ENCODE measurements around the gene MBD2.
"Not testable (repeated sequence)": the region's sequence is repeated elsewhere in the genome, so short reads cannot be mapped to it uniquely, and the experiment has no call there.

Gene MBD2

DNA sequence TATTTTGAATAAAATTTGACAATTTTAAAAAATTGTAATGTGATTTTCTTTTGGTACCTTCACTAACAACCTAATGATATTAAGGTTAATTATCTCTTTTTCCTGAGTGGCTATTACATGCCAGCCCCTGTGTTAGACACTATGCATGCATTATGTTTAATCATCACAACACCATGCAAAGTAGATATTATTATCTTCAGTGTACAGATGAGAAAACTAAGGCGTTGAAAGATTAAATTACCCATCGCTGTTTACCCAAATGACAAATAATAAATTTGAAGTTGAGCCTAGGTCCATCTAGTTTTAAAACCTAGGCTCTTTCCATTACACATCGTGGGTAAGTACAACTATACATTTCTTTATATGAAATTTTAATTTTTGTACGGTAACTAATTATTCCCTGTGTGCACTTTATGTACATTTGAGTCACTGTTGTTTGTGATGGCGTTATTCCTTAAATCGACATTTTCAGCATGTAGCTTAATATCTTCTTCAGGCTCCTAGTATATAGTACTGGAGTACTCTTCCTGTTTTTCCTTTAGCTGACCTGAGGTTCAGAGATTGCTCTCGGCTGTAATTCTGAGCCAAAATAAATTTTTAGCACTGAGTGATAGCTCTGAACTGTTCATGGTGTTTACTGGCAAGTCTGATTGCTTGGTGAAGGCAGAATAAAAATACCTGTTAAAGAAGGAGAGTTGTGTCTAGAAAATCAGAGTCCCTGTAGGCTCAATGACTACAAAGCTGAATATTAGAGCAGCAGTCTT lies 13.9 kb upstream of the MBD2 start:
- H3K4me3 ChIP-seq (ENCODE audit: low read depth, low read length): no peak overlapping the region

- H3K4me3 ChIP-seq (ENCODE audit: low read depth, low read length): no peak overlapping the region
These were observed 11.4 kb upstream of the MBD2 start for GRCh38 chr18:54235871-54236270.

DNA sequence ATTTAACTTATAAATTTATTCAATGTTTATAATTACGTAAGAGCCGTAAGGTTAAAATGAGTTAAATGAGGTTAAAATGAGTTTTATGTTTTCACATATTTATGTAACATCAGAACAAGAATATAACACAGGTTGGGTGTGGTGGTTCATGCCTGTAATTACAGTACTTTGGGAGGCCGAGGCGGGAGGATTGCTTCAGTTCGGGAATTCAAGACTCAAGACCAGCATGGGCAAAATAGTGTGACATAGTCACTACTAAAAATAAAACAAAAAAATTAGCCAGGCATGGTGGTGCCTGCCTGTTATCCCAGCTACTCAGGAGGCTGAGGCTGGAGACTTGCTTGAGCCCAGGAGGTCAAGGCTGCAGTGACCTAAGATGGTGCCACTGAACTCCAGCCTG lies 9.3 kb upstream of the MBD2 start:
- H3K4me3 ChIP-seq (ENCODE audit: low read depth, low read length): no peak overlapping the region

GRCh38 chr18:54233228-54233625 lies 8.8 kb upstream of the MBD2 start:
- H3K4me3 ChIP-seq (ENCODE audit: low read depth, low read length): no peak overlapping the region

GRCh38 chr18:54232485-54233227 lies 8.2 kb upstream of the MBD2 start:
- no peak overlapping the region for H3K4me3 ChIP-seq (ENCODE audit: low read depth, low read length)

- no peak overlapping the region for H3K4me3 ChIP-seq (ENCODE audit: low read depth, low read length)
These were observed 5.1 kb upstream of the MBD2 start for GRCh38 chr18:54229421-54230059.

GRCh38 chr18:54228364-54228763 lies 3.9 kb upstream of the MBD2 start:
- H3K4me3 ChIP-seq (ENCODE audit: low read depth, low read length): no peak overlapping the region

- H3K4me3 ChIP-seq (ENCODE audit: low read depth, low read length): peak overlapping the region; percentile 65
These were observed 764 bp downstream of the MBD2 start for GRCh38 chr18:54223568-54224241.

- peak overlapping the region; percentile 65 for H3K4me3 ChIP-seq (ENCODE audit: low read depth, low read length)
These were observed 1.4 kb downstream of the MBD2 start for GRCh38 chr18:54222922-54223567.

DNA sequence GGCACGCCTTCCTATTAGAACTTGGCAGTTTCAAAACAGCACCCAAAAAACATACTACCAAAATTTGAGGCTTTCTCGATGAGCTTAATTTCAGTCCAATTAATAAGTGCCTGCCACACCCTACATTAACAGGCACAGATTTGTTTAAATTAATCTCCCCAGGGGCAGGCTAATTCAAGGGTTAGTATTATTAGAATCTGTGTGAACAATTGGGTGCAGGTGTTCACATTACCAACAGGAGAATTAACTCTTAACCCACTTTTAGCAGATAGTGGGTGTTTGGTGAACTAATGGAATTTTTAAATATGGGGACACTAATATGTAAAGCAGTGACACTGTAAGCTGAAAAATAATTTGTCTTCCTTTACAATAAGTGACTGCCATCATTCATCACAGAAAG lies 4.1 kb downstream of the MBD2 start:
- H3K4me3 ChIP-seq (ENCODE audit: low read depth, low read length): no peak overlapping the region

DNA sequence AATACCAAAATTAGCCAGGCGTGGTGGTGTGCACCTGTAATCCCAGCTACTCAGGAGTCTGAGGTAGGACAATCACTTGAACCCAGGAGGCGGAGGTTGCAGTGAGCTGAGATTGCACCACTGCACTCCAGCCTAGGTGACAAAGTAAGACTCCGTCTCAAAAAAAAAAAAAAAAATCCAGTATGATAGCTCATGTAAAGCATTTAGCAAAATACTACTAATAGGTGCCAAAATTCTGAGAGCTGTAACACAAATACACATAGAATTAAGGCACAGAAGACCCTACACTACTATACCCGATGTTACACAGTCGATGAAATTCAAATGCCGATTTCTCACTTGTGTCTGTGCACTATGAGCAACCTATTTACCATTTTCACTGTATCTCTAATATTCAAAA lies 5.7 kb downstream of the MBD2 start:
- H3K4me3 ChIP-seq (ENCODE audit: low read depth, low read length): not testable (repeated sequence)

- no peak overlapping the region for H3K4me3 ChIP-seq (ENCODE audit: low read depth, low read length)
These were observed 6.2 kb downstream of the MBD2 start for GRCh38 chr18:54218299-54218698.

- H3K4me3 ChIP-seq (ENCODE audit: low read depth, low read length): no peak overlapping the region
These were observed 6.8 kb downstream of the MBD2 start for GRCh38 chr18:54217624-54218023.

DNA sequence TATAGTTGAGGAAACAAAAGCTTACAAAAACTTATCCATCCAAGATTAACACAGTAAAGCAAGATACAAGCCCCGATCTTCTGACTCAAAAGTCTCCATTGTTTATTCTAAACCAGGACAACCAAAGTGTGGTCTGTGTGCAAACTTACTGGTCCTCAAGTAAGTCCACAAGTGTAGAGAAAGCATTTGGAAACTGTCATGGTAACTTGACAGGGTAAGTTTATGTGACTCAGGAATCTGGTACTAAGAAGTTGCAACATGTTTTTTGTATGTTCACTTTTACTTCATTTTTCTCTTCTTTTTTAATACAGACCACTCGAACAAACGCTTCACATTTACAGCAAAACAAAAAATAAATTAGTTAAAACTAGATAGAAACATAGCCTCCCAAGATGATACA lies 9.4 kb downstream of the MBD2 start:
- H3K4me3 ChIP-seq (ENCODE audit: low read depth, low read length): no peak overlapping the region

DNA sequence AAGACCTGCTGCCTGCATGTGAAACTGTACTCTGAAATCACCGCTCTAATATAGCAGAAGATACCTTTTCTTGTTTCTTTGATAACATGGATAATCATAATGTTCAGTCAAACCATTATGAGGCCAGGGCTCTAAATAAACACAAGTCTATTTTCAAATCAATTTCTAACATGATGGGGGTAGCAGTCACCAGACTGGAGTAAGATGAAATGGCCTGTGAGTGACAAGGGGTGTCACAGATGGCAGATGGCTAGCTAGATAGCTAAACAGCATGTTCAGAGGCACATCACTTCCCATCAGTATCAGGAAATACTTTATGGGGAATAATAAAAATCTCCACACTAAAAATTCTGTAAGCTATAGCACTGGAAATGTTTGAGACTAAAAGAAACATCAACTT lies 14.0 kb downstream of the MBD2 start:
- H3K4me3 ChIP-seq (ENCODE audit: low read depth, low read length): no peak overlapping the region

DNA sequence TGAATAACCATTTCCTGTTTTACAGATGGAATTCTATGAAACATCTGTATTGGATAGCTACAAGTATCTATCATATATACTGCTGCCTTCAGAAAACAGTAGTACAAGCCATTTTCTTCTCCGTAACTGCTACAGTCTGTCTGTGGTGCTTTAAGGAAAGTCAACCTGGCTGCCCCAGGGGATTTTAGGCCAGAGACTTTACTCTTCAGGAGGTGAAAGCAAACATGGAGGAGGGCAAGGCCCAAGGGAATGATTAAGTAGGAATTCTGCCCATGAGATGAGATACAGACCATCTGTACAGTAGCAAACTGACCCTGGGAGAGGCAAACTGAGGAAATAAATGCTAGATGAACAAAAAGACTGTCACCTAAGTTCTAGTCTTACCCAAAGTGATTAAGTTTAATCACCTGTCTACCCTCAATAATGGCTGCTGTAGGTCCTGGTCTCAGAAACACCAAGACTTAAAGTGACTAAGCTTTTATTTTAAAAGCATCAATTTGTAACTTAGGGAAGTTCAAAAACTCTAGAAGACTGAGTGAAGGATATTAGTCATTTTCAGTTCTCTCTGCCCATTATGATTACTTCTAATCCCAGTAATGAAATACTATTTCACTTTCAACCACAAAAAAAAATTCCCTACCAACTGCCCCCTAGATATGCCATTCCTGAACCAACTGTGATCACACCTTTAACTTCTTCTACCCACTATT lies 14.8 kb downstream of the MBD2 start:
- H3K4me3 ChIP-seq (ENCODE audit: low read depth, low read length): no peak overlapping the region

DNA sequence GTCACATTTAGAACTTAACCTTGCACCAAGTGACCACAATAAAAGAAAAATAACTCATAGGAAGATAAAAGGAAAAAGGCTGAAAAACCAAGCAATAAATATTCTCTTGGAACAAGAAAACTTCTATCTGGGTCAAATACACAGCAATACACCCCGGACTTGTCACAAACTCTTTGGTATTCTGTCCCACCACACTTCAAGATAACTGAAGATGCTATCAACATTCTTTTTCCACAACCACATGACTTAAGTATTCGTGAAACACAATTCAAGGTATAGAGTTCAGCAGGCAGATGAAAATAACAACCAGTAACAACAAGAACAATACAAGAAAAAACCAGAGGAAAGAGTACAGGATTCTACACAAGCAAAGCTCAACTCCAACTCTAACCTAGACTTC lies 18.0 kb downstream of the MBD2 start:
- no peak overlapping the region for H3K4me3 ChIP-seq (ENCODE audit: low read depth, low read length)

DNA sequence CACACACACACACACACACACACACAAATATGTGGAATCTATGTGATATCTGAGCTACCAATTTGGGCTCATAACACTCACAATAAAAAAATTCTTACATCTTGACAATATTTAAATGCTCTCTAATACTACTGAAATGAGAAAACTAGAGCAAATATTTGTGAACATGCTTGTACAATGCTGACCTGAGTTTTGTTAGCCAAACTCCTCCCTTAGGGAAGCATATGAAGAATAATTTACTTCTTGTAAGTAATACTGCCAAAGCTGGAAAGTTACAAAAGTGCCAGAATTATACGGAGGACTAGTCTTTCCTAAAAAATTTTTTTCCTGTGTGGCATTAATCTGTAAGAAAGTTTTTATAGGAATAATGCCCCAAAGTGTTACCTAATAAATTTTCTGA lies 18.5 kb downstream of the MBD2 start:
- H3K4me3 ChIP-seq (ENCODE audit: low read depth, low read length): no peak overlapping the region

DNA sequence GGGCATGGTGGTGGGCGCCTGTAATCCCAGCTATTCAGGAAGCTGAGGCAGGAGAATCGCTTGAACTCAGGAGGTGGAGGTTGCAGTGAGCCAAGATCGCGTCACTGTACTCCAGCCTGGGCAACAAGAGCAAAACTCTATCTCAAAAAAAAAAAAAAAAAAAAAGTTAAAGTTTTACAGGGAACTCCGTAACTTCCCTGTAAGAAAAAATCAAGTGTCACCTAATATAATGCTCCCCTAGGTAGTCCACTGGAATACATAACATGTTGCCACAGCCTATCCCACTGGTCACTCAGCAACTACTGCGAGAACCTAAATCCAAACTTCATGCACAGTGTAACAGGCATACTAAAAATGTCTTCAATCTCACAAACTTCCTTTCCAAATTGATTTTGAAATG lies 19.0 kb downstream of the MBD2 start:
- H3K4me3 ChIP-seq (ENCODE audit: low read depth, low read length): not testable (repeated sequence)

- no peak overlapping the region for H3K4me3 ChIP-seq (ENCODE audit: low read depth, low read length)
These were observed 19.6 kb downstream of the MBD2 start for GRCh38 chr18:54204883-54205282.
